HG03097 (cell line): Measurements from ENCODE around the gene MARVELD2.

Experiments used
- ATAC-seq: cut with Tn5 transposase; IDR thresholded peaks from one replicate; pipeline ENCODE4 v1.9.1; 2021; ENCODE audit not compliant: unreplicated experiment, low FRiP score

The MARVELD2 gene

GRCh38 chr5:69492391-69492922 lies 77.5 kb downstream of the MARVELD2 start, which contains the start of gene OCLN:
OCLN (plus strand) TSS chr5:69492790; CDS start chr5:69504245, 11,455 bp downstream.
- no peak for ATAC-seq

GRCh38 chr5:69492923-69493395 lies 78.0 kb downstream of the MARVELD2 start:
- no peak for ATAC-seq

- ATAC-seq = no peak
Observed at GRCh38 chr5:69493396-69494133, 78.6 kb downstream of the MARVELD2 start.
